Heart right ventricle (tissue), 16 donors: ENCODE measurements around the gene GOLGA6A. TPM values are rescaled to one million over a fixed set of nuclear protein-coding genes. Genes with fewer than 3 reads are reported as not detected.

Source experiments
- ATAC-seq, 8 donors: fragments of 200-7000 bp; cut with Tn5 transposase; one replicate each; pipeline ENCODE4 v1.9.1; 2020; ENCODE audit warnings: mild to moderate bottlenecking in 8 of 8, moderate library complexity in 8 of 8, moderate number of reproducible peaks in 1 of 8
- DNase-seq, 2 donors: peaks; one replicate each; pipeline ENCODE4 v3.0.0-alpha.2; 2020
- H3K27ac ChIP-seq, 10 donors: fragments of 200-600 bp; sonication (generic) in 2 of 10; one replicate each; pipeline versions ENCODE4 v1.5.0 to v1.8.0; 2020 to 2022; ENCODE audit warnings: mild to moderate bottlenecking in 3 of 10
- H3K27me3 ChIP-seq, 7 donors: fragments of 200-600 bp; one replicate each; pipeline ENCODE4 v1.8.0; 2021 to 2022; ENCODE audit warnings: mild to moderate bottlenecking in 2 of 7
- H3K36me3 ChIP-seq, 9 donors: fragments of 200-600 bp; sonication (generic) in 1 of 9; one replicate each; pipeline versions ENCODE4 v1.5.0 to v1.8.0; 2020 to 2022; ENCODE audit warnings: mild to moderate bottlenecking in 2 of 9
- H3K4me1 ChIP-seq, 9 donors: fragments of 200-600 bp; sonication (generic) in 1 of 9; one replicate each; pipeline versions ENCODE4 v1.5.0 to v1.8.0; 2020 to 2022; ENCODE audit warnings: mild to moderate bottlenecking in 4 of 9
- H3K4me3 ChIP-seq, 10 donors: fragments of 200-600 bp; sonication (generic) in 2 of 10; one replicate each; pipeline versions ENCODE4 v1.5.0 to v1.8.0; 2020 to 2022; ENCODE audit warnings: mild to moderate bottlenecking in 7 of 10, moderate library complexity in 2 of 10
- H3K9me3 ChIP-seq, 11 donors: fragments of 200-600 bp in 10 of 11; sonication (generic) in 2 of 11; one replicate each; pipeline versions ENCODE4 v1.5.0 to v1.8.0; 2013 to 2022; ENCODE audit warnings: mild to moderate bottlenecking in 2 of 11, control low read depth in 1 of 11, moderate library complexity in 1 of 11
- WGBS, 2 donors: extraction: QIAGEN DNeasy Blood & Tissue Kit; methylation state at CpG; one replicate each; pipeline ENCODE4 v1.1.7; 2013; ENCODE audit warnings: inconsistent platforms in 1 of 2; 5-methylcytosine and 5-hydroxymethylcytosine counted together
- intact Hi-C, 10 donors: fragments of 100-400 bp; cut with DNase I; formaldehyde crosslinking; loops; one replicate each; pipeline versions ENCODE4 v1.11.1 to v1.14.2; 2022
- polyA plus RNA-seq, 2 donors: library from polyadenylated mRNA; stranded (reverse); fragments of 200-250 nt; gene quantifications; one replicate each; pipeline ENCODE4 v1.2.3, GENCODE V29; 2013
- total RNA-seq, 10 donors: library from RNA; stranded (reverse); fragmentation: NEBNext Ultra II Directional in 3 of 10; extraction: Animal tissue kit (Norgen Biotek cat#: 25700) in 3 of 10; gene quantifications; one replicate each; pipeline versions ENCODE4 v1.2.1 to v1.2.4, GENCODE V29; 2021 to 2023
- TF ChIP-seq, protein P1 (sequence below), 9 donors: fragments of 200-600 bp; sonication (generic) in 2 of 9; IDR thresholded peaks; one replicate each; pipeline versions ENCODE4 v1.5.0 to v1.8.0; 2021 to 2022; ENCODE audit warnings: antibody characterized with exemption in 9 of 9, mild to moderate bottlenecking in 5 of 9, moderate library complexity in 1 of 9
- donor health status: Arrhythmogenic right ventricular cardiomyopathy.
- donor health status: ischemic (EF 13 %, LVEDD 7.1; RV severe dilation, severe dysfunction).
- donor health status: healthy with polysubstance abuse.
- donor health status: DM: no; HTN: yes; CAD: no.
- donor health status: DM: no; HTN: no; CAD: no.
- donor health status: ischemic (EF 25% LVEDD 6.9; RV normal size, moderate dysfunction).
- donor health status: ischemic (EF 25% LVEDD 5.7; RV mildly dilated, moderate dysfunction).
- donor health status: healthy.
- donor health status: DM: yes; HTN: yes; CAD: no.
- donor health status: Ischemic cardiomyopathy.
- donor health status: ischemic (EF 35%, LVEDD 5.7; RV mildly dilated, moderate dysfunction).
- donor health status: nonischemic (EF 11% LVEDD 7.7; RV severe dilation, severe dysfunction).
- donor health status: DM: yes; HTN: yes; CAD: no.
- donor health status: PGD.
- donor health status: ischemic (EF 29% LVEDD 5.4; RV normal size, mild dysfunction).
- donor health status: nonischemic (EF 23%, LVEDD 6.1; RV moderate dilation, normal function).

Gene GOLGA6A
- total and polyA plus RNA-seq, 12 donors: not detected

DNA sequence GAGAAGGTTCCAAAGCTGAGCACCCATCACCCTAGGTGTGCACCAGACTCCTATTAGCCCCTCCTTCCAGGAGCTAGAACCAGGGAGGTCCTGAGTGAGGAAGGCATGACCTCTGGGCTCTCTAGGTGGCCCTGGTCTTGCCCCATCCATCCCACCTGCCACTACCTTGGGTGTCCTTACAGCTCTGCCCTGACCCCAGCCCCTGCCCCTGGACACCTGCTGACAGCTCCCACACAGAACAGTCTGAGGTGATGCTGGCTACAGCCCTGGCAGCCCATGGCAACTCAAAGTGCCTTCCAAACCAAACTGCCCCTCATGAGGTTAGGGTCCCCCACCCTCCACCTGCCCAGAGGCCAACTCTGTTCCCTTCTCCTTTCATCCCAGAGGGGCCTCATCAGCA is 37.2 kb downstream of the GOLGA6A start:
- H3K27me3 ChIP-seq: no peaks in the 10 kb centered on the region
- intact Hi-C loops: loop anchor here in 2 of 10 donors (5.0 to 10.0 kb wide), 2 partner anchors 50 to 68 kb away; partner anchors contain the start of genes PML (in 1 of the 2) and STOML1 (in 1 of the 2)
- peaks cover 17 to 76% (median 54%) of the 10 kb centered on the region in 9 donors for H3K4me1 ChIP-seq
- DNase-seq (no peak), ATAC-seq (no peak)
- no peaks in the 10 kb centered on the region for H3K9me3 ChIP-seq
- H3K36me3 ChIP-seq: peaks cover 0 to 39% (median 7%) of the 10 kb centered on the region in 9 donors
- TF ChIP-seq, protein P1, sequence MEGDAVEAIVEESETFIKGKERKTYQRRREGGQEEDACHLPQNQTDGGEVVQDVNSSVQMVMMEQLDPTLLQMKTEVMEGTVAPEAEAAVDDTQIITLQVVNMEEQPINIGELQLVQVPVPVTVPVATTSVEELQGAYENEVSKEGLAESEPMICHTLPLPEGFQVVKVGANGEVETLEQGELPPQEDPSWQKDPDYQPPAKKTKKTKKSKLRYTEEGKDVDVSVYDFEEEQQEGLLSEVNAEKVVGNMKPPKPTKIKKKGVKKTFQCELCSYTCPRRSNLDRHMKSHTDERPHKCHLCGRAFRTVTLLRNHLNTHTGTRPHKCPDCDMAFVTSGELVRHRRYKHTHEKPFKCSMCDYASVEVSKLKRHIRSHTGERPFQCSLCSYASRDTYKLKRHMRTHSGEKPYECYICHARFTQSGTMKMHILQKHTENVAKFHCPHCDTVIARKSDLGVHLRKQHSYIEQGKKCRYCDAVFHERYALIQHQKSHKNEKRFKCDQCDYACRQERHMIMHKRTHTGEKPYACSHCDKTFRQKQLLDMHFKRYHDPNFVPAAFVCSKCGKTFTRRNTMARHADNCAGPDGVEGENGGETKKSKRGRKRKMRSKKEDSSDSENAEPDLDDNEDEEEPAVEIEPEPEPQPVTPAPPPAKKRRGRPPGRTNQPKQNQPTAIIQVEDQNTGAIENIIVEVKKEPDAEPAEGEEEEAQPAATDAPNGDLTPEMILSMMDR (IDR thresholded peaks at IDR 0.05): no peak
- peak overlapping the region in 5 of 10 donors; percentile 71 to 86 (median 81) for H3K27ac ChIP-seq
- no peak overlapping the region for H3K4me3 ChIP-seq

DNA sequence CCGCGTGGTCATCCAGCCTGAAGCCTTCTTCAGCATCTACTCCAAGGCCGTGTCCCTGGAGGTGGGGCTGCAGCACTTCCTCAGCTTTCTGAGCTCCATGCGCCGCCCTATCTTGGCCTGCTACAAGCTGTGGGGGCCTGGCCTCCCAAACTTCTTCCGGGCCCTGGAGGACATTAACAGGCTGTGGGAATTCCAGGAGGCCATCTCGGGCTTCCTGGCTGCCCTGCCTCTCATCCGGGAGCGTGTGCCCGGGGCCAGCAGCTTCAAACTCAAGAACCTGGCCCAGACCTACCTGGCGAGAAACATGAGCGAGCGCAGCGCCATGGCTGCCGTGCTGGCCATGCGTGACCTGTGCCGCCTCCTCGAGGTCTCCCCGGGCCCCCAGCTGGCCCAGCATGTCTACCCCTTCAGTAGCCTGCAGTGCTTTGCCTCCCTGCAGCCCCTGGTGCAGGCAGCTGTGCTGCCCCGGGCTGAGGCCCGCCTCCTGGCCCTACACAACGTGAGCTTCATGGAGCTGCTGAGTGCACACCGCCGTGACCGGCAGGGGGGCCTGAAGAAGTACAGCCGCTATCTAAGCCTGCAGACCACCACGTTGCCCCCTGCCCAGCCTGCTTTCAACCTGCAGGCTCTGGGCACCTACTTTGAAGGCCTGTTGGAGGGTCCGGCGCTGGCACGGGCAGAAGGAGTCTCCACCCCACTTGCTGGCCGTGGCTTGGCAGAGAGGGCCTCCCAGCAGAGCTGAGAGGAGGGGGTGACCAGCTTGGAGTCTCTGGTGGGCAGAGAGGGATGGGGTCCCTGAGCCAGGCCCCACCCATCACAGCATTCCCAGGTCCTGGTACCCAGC is 37.9 kb downstream of the GOLGA6A start:
- intact Hi-C loops: loop anchor here in 2 of 10 donors (5.0 to 10.0 kb wide), 2 partner anchors 50 to 67 kb away; partner anchors contain the start of genes PML (in 1 of the 2) and STOML1 (in 1 of the 2)
- 73 to 78% methylated on average over 31 of the region's 31 CpGs for WGBS, 2 donors
- H3K27ac ChIP-seq: peak overlapping the region; percentile 43 to 86 (median 74)
- ATAC-seq (peak; percentile 33 to 70 (median 55)), DNase-seq (peak; percentile 58 to 64)
- TF ChIP-seq, protein P1 (IDR thresholded peaks at IDR 0.05): no peak
- no peak overlapping the region for H3K4me3 ChIP-seq
- peaks cover 0 to 39% (median 7%) of the 10 kb centered on the region in 9 donors for H3K36me3 ChIP-seq
- no peaks in the 10 kb centered on the region for H3K9me3 ChIP-seq
- no peaks in the 10 kb centered on the region for H3K27me3 ChIP-seq
- peaks cover 17 to 80% (median 61%) of the 10 kb centered on the region in 9 donors for H3K4me1 ChIP-seq

DNA sequence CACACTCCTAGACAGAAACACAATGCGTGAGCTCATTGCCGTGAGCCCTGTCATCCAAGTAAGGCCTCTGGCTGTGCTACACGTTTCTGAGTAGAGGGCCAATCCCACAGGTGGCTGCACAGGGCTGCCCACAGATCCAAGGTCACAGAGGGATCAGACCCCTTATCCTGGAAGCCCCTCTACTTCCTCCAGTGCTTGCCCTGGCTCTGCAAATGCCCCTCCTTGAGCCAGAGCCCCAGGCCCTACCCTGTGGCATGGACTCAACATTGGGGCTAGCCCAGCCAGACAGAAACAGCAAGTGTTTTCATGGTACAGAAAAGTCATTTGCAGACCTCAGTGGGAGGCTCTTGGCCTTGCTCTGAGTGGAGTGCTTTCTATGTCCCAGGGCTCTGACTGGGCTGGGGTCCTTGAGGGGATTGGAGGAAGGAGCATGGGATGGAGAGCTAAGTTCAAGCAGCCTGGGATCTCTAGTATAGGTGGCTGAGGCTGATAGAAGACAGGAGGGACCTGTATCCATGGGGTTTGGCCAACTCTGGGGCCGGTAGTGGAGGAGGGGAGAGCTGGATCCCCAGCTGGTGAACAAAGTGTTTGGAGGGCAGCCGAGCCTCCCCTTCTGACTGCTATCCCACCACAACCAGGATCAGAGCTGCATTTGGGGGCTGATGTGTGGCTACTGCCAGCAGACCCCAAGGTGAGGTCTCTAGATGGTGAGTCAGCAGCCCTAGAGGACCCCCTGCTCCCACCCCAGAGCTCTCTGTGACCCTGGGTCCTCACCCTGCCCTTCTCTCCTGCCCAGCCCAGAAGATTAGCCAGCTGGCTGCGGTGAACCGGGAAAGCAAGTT is 38.7 kb downstream of the GOLGA6A start:
- Histone ChIP-seq H3K27me3 (no peaks in the 10 kb centered on the region), H3K9me3 (no peaks in the 10 kb centered on the region), H3K36me3 (peaks cover 0 to 39% (median 7%) of the 10 kb centered on the region in 9 donors), H3K4me3 (no peak overlapping the region), H3K4me1 (peaks cover 20 to 88% (median 69%) of the 10 kb centered on the region in 9 donors), H3K27ac (peak overlapping the region; percentile 43 to 86 (median 74))
- TF ChIP-seq, protein P1 (IDR thresholded peaks at IDR 0.05): no peak
- intact Hi-C loops: loop anchor here in 1 of 10 donors (10.0 kb wide), 1 partner anchor 49 kb away; the partner anchor contains the start of genes PML and STOML1
- DNase-seq (no peak), ATAC-seq (peak in 3 of 8 donors; percentile 1 to 3 (median 2))
- 70 to 72% methylated on average over 7 of the region's 7 CpGs for WGBS, 2 donors
